Suprapubic skin (tissue), 3 donors: Measurements from ENCODE around the gene MCM5.

ENCODE experiments used
- CTCF ChIP-seq, 2 donors: fragments of 200-600 bp in 1 of 2; fragments of 450-650 bp in 1 of 2; sonication (generic) in 1 of 2; IDR thresholded peaks; one replicate each; pipeline ENCODE4 v1.5.1; 2016 to 2019; ENCODE audit warnings: antibody characterized with exemption in 2 of 2, mild to moderate bottlenecking in 1 of 2, moderate library complexity in 1 of 2
- EP300 ChIP-seq: sonication (generic); formaldehyde crosslinking; IDR thresholded peaks from one replicate; pipeline ENCODE4 v1.6.1; 2017; ENCODE audit warnings: antibody characterized with exemption
- POLR2A ChIP-seq, 2 donors: fragments of 450-650 bp; IDR thresholded peaks; one replicate each; pipeline ENCODE4 v1.6.1; 2017; ENCODE audit warnings: antibody characterized with exemption in 2 of 2, mild to moderate bottlenecking in 2 of 2, moderate library complexity in 2 of 2

GRCh38 chr22:35460688-35461087 is 60.7 kb downstream of the MCM5 start:
- TF ChIP-seq CTCF (IDR thresholded peaks at IDR 0.05) (no peak), EP300 (no peak), POLR2A (IDR thresholded peaks at IDR 0.05) (no peak)
